ENCODE data around the gene ISCU.

ISCU gene

DNA sequence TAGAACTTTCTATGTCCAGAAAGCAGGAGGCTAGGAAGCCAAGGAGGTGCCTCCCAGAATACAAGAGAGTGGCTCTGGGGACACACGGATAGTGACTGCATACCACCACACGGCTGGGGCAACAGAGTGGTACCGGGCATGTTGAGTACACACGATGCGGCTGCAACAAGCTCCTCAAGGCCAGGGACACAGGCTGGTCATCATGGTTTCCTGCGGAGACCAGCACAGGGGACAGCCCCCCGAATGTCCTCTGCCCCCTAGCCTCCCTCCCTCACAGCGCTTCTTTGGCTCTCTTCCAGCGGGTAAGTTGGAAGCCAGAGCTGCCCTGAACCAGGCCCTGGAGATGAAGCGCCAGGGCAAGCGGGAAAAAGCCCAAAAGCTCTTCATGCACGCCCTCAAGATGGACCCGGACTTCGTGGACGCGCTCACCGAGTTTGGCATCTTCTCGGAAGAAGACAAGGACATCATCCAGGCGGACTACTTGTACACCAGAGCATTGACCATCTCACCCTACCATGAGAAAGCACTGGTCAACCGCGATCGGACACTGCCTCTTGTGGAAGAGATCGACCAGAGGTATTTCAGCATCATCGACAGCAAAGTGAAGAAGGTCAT, 44.2 kb upstream of the ISCU start:
- no peak for TF ChIP-seq CTCF (IDR thresholded peaks at IDR 0.05)

GRCh38 chr12:108518716-108519496, 43.5 kb upstream of the ISCU start:
- TF ChIP-seq CTCF (IDR thresholded peaks at IDR 0.05) = no peak

DNA sequence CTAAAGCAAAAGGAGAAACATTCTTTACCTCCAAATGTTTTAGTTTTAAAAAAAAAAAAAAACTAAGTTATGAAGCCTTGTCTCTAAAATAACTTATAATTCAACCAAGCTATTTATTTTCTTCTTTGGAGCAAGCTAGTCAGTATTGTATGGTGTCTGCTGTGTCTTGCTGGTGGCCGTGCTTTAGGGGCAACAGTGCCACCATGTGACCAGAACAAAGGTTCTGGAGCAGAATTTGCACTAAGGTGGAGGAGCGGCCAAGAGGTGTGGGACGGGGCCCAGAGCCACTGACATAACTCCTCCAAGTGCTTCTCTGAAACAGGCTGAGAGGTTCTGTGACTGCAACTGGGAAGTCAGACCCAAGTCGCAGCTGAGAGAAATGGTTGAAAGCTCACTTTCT, 42.8 kb upstream of the ISCU start:
- TF ChIP-seq CTCF (IDR thresholded peaks at IDR 0.05) = peak; percentile 12; the same call in 1 of the 2 replicates

- no peak for TF ChIP-seq CTCF (IDR thresholded peaks at IDR 0.05)
Observed at GRCh38 chr12:108523365-108523764, 39.0 kb upstream of the ISCU start.

DNA sequence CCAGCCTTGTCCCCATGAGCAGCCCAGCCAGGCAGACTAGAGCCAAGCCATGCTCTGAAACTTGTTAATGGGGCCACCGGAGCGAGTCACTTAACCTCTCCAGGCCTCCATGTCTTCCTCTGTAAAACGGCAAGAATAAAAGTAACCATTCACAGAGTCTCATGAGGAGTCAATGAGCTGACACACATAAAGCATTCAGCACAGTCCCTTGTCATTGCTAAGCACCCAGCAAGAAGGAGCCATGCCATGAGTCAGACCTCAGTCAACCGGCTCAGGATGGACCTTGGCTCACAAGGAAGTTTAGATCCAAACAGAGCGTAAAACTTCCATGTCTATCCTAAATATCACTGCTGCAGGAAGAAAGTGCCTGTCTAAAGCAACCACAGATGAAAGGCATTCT, 36.7 kb upstream of the ISCU start:
- TF ChIP-seq CTCF (IDR thresholded peaks at IDR 0.05) = no peak

- TF ChIP-seq CTCF (IDR thresholded peaks at IDR 0.05) = no peak
Observed at GRCh38 chr12:108526482-108527165, 35.8 kb upstream of the ISCU start.

- TF ChIP-seq CTCF (IDR thresholded peaks at IDR 0.05) = no peak
Observed at GRCh38 chr12:108527166-108527496, 35.3 kb upstream of the ISCU start.

All from LNCAP (cell line).